Middle frontal gyrus (tissue), 1 donor: ENCODE results near the gene DDC.

Experiments
- DNase-seq: peaks from one replicate; pipeline ENCODE4 v3.0.0-alpha.2; 2015; ENCODE audit warnings: low spot score; ENCODE audit errors: extremely low spot score

Gene DDC

DNA sequence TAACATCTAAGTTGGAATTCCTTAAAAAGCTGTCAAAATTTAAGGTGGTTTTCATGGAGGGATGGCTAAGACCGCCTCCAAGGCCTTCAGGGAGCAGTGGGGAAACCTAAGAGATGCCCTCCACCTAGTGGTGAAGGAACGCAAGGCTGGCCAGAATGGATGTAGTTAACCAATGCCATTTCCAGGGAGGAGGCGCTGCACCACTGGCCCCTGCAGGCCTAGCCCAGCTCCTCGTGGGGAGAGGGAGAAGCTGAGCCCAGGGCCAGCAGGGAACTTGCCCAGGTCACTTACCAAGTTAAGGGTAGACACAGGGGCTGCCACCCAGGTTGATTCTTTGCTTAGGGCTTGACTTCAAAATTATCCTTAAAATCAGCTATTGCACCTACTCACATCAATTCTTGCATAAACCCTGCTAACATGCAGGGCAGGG lies 147.1 kb downstream of the DDC start:
- no peak for DNase-seq

DNA sequence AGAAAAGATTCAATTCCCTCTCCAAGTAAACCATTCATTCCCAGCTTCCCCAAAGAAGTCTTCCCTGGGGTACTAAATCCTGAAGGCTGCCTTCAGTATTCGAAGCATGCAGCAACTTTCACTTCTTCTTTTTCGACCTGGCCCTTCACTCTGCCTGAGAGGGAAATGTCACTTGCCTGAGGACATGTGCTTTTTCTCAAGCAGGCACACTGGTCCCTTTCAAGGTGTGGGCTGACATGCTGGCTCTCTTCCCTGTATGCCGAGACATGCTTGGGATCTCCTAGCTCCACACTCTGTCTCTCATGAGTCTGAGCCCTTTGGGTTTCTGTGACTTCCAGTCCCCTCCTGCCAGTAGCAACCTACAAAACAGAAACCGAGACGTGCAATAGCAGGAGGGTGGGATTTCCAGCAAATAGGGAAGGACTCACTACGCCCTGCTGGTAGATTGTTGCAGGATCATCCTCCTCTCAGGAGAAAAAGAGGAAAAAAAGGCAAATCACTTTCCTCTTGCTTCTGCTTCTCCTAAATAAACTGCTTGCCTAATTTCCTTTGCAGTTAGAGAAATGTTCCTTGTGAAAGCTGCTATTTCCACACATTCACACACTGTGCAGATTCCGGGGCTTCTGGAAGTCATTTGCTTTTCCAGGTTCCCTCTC lies 148.6 kb downstream of the DDC start:
- DNase-seq: no peak

- DNase-seq: no peak
These were observed 149.3 kb downstream of the DDC start for GRCh38 chr7:50415844-50416364.

DNA sequence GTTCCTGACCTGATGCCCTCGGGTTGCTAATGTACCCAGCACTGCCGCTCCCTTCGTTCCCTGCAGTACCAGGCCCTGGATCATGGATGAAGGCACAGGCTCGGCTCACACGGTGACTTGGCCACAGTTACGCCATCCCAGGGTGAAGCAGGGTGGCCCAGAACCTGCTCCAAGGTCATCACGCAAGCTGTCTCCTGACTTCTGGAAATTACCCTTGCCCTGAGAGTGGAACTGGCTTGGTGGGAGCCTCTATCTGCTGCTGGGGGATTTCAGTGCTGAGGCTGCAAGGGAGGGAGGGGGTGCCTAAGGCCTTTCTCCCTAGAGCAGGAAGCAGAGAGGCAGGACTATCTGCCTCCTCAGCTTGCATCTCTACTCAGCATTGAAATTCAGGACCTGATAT lies 151.6 kb downstream of the DDC start:
- no peak for DNase-seq

GRCh38 chr7:50412973-50413372 lies 152.2 kb downstream of the DDC start:
- DNase-seq: no peak

GRCh38 chr7:50411332-50411731 lies 153.9 kb downstream of the DDC start:
- no peak for DNase-seq

DNA sequence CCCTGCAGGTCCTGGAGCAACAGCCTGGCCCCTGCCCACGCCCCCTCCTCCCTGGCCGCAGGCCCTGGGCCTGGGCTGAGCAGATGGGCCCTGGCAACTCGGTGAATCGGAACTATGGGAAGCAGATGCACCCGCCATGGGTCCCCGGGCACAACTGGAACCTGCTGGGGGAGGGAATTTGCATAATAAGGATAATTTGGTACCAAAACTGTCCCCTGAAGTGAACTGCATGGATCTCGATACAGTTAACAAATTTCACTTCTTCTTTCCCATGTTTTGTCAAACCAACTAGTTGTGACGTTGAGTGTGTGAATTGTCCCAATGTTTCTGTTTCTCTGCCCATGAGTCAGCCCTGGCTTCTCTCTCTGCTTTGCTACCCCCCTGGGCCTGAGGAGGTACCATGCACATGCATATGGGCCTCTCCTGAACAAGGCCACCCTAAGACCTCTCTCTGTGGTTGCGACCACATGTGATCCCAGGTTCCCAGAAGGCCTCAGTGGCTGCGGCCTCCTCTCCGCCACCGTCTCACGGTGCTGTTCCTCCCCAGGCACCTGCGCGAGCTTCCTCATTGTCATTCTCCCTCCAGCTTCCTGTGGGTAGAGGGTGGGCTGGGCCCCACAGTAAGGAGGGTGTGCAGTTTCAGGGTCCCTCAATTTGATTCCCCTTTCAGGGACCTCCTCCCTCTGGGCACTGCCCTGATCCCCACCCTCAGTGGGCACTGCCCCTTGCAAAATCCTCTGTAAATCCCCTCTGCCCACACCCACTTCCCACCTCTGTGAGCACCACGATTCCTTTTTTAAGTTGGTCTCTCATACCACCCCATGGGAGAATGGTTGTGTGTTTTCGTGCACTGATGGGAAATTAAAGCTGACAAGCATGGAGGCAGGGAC lies 155.1 kb downstream of the DDC start:
- DNase-seq: no peak
